GOT3 (cell line): ENCODE measurements around the gene DUSP14.

ENCODE experiments used
- DNase-seq: peaks from one replicate; lab custom pipeline; 2025; ENCODE audit warnings: mixed read lengths; lab: John Stamatoyannopoulos, UW

DUSP14 gene

GRCh38 chr17:37517881-37518280, 28.2 kb downstream of the DUSP14 start:
- no peak for DNase-seq

DNA sequence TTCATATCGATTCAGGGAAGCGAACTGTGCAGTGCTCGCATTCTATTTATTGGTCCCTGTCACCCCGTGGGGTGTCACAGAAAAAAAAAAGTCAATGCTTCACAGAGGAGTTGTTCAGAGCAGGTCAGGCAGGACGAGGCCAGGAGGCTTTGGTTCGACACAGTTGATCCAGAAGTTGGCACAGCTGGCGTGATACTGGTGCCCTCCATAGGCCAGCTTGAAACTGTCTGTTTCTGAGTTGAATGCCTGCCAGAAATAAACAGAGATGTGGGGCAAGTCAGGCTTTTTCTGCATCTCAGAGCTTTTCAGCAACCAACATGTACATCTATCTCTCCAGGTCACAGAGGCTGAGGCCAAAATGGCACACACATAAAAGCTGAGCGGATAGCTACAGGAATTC, 29.1 kb downstream of the DUSP14 start:
- no peak for DNase-seq

DNA sequence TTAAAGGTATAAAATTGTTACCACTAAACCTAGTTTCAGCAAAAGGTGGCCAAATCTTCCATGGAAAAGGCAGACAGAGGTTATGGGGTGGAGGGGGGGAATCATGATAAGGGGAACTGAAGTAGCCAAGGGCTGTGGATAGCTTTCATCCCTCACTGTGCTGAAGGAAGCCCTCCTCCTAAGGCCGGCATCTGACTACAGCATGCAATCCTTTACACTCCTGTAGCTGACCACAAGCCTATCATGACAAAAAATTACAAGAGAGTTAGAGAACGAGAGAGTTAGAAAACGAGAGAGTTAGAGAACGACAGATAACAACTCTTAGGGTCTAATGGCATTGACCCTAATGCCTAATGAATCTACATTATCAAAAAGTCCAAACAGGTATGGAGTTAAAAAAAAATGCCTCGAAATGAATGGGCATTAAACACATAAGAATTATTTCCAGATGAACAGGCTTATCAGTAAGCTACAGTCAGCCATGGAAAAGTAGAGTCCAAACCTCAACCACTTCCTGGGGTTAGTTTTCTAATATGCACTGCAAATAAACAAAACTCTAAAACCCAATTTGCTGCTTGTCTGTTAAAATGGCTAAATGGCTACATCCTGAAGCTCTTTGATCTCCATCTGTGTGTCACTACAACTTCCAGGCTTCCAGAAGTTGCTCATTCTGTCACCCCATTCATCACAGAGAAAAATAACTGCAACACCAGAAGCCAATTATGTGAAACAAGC, 29.7 kb downstream of the DUSP14 start:
- no peak for DNase-seq

DNA sequence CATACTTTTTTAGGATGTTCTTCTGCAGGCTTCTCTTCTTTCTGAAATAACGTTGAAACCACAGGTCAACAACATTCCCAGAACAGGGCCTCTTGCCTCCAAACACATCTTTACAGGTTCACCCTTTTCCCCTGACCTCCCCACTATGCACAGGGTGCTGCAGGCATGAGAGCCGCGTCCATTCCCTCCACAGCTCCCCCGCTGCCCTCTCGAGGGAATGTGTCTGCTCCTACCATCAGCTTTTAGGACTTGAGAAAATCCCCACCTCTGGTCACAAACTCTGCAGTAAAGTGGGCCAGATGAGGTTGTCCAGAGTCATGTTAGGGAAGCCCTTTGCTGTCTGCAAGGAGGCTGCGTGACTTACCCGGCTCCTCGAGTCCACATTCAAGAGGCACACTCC, 30.5 kb downstream of the DUSP14 start:
- DNase-seq, result no peak

GRCh38 chr17:37521821-37522220, 32.1 kb downstream of the DUSP14 start:
- no peak for DNase-seq

DNA sequence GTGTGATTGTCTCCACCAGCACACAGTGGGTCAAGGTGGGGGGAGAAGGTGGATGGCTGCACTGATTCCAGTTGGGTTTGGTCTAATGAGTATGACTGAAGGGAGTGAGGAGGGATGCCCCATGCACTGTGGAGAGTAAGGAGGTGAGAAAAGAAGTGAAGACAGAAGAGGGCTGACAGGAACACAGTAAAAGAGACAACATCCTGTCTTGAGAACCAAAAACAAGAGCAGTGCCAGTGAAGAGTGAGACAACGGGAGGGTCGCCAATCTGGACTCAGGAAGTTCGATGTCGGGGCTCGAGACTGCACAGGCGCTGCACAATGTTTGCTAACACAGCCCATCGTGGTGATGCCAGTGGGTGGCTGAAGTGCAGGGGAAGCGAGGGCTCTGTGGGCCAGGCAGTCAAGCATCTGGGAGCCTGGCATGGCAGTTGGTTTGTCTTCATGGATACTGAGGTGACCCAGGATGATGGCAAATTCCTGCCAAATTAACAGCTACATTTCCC, 34.1 kb downstream of the DUSP14 start:
- DNase-seq, result no peak

DNA sequence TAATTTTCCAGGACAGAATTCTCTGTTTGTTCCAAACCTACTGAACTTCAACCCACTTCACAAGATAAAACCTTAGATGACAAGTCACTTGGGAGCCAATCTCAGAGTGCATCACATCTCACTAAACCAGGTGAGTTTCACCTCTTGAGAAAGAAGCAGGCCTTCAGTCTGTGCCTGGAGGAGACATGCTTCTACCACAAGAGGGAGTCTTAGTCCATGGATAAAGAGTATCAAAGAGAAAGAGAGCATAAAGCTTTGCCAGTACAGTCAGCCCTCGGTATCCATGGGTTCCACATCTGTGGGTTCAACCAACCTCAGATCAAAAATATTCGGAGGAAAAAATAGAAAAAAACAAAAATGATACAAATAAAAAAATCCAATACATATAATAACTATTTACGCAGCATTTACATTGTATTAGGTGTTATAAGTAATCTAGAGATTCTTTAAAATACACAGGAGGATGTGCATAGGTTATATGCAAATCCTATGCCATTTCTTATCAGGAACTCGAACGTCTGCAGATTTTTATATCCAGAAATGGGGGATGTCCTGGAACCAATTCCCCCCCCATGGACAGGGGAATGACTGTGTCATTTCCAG, 37.7 kb downstream of the DUSP14 start:
- no peak for DNase-seq

GRCh38 chr17:37530420-37530819, 40.7 kb downstream of the DUSP14 start:
- no peak for DNase-seq

GRCh38 chr17:37532756-37533155, 43.1 kb downstream of the DUSP14 start:
- no peak for DNase-seq

GRCh38 chr17:37535906-37536305, 46.2 kb downstream of the DUSP14 start:
- DNase-seq, result no peak

- DNase-seq, result no peak
Observed at GRCh38 chr17:37538981-37539659, 49.4 kb downstream of the DUSP14 start.

GRCh38 chr17:37541880-37542660, 52.4 kb downstream of the DUSP14 start:
- DNase-seq, result no peak

DNA sequence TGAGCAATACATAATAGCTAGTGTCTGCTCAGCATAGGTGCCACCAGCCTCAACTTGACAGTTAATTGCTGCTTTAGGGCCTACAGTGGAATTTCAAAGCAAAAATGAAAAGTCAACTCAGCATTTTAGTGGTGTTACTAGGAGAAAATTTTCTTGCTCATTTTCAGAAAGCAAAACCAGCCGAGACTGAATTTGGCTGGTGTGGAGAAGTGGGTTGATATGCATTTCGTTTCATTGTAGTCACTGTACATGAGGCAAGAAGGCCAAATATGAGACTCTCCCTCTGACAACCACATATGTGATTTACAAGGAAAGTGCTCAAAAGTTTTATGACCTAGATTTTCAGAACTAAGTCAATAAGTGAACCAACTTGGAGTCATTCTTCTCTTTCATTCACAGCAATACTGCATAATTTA, 54.0 kb downstream of the DUSP14 start:
- DNase-seq, result no peak

GRCh38 chr17:37545486-37545885, 55.8 kb downstream of the DUSP14 start:
- no peak for DNase-seq

- DNase-seq, result no peak
Observed at GRCh38 chr17:37546302-37546701, 56.6 kb downstream of the DUSP14 start.

- DNase-seq, result no peak
Observed at GRCh38 chr17:37547986-37548385, 58.3 kb downstream of the DUSP14 start.

DNA sequence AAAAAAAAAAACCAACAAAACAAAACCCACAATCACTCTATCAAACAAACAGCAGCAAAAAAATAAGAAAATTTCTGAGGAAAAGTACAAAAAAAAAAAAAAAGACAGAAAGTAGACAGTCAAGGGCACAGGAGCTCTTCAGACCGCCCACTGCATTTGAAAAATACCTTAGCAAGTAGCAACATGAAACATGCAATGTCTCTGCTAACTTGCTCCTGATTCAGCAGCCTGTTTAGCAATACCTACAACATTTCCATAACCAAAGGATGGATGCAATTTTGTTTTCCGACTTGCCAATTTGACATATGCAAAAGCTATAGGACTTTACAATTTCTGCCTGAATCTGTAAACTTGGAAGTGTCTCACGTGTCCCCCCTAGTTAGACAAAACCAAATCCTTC, 62.1 kb downstream of the DUSP14 start:
- DNase-seq, result no peak

GRCh38 chr17:37553401-37553966, 63.8 kb downstream of the DUSP14 start:
- DNase-seq, result no peak

DNA sequence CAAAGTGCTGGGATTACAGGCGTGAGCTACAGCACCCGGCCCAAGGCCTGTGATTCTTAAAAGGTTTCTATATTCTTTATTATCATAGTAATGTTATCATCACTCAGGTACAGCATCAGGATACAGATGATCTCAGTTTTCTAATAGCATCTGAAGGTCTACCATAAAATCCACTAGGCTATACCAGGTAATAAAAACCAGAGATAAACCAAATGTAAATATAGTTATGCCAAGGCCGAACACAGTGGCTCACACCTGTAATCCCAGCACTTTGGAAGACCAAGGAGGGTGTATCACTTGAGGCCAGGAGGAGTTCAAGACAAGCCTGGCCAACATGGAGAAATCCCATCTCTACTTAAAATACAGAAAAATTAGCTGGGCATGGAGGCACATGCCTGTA, 65.7 kb downstream of the DUSP14 start:
- no peak for DNase-seq

- DNase-seq, result no peak
Observed at GRCh38 chr17:37557482-37557881, 67.8 kb downstream of the DUSP14 start.

GRCh38 chr17:37558299-37558698, 68.6 kb downstream of the DUSP14 start:
- no peak for DNase-seq
